Ramos (cell line): ENCODE results near the gene NUB1.

ENCODE experiments used
- in situ Hi-C: fragments of 300-500 bp; cut with MboI; formaldehyde crosslinking; loops from one replicate; pipeline ENCODE4 v1.14.3; 2022; ENCODE audit warnings: low sequenced_read_pairs; ENCODE audit not compliant: unreplicated experiment

NUB1 gene

GRCh38 chr7:151412318-151412717 is 70.7 kb downstream of the NUB1 start:
- in situ Hi-C loops, result no loop called here

GRCh38 chr7:151413241-151413640 is 71.6 kb downstream of the NUB1 start:
- in situ Hi-C loops, result no loop called here

GRCh38 chr7:151415375-151416105 is 73.9 kb downstream of the NUB1 start:
- in situ Hi-C loops, result no loop called here

- in situ Hi-C loops, result no loop called here
These were observed 74.7 kb downstream of the NUB1 start for GRCh38 chr7:151416112-151416940.

- in situ Hi-C loops, result no loop called here
These were observed 75.3 kb downstream of the NUB1 start for GRCh38 chr7:151416941-151417315.

- in situ Hi-C loops, result no loop called here
These were observed 78.5 kb downstream of the NUB1 start for GRCh38 chr7:151420144-151420543.

- in situ Hi-C loops, result no loop called here
These were observed 80.6 kb downstream of the NUB1 start for GRCh38 chr7:151422212-151422611.

- in situ Hi-C loops, result no loop called here
These were observed 81.6 kb downstream of the NUB1 start for GRCh38 chr7:151423226-151423625.

- in situ Hi-C loops, result no loop called here
These were observed 82.3 kb downstream of the NUB1 start for GRCh38 chr7:151423936-151424335.

GRCh38 chr7:151424799-151425198 is 83.2 kb downstream of the NUB1 start:
- in situ Hi-C loops, result no loop called here

- in situ Hi-C loops, result no loop called here
These were observed 84.2 kb downstream of the NUB1 start for GRCh38 chr7:151425670-151426440.

- in situ Hi-C loops, result no loop called here
These were observed 84.9 kb downstream of the NUB1 start for GRCh38 chr7:151426441-151426903.

GRCh38 chr7:151426904-151427704 is 85.5 kb downstream of the NUB1 start:
- in situ Hi-C loops, result no loop called here

- in situ Hi-C loops, result no loop called here
These were observed 86.2 kb downstream of the NUB1 start for GRCh38 chr7:151427705-151428377.
